T-helper 2 cell treated with Interferon-gamma antibody and Interleukin-4, amounts not matched to agents 100 ng/mL and 5 ng/mL, for 36 hours (primary cell): ENCODE data around the gene PROSER3. TPM values are rescaled to one million over a fixed set of nuclear protein-coding genes. Genes with fewer than 3 reads are reported as not detected.

Experiments
- intact Hi-C: fragments of 100-400 bp; cut with micrococcal nuclease; formaldehyde crosslinking; loops from one replicate; pipeline ENCODE4 v1.15.1; 2023
- total RNA-seq: library from RNA; stranded (reverse); gene quantifications from 2 replicates; pipeline ENCODE4 v1.2.3, GENCODE V29; 2022

Gene PROSER3
- total RNA-seq, 1 donor from 2014 or later = 51.1 TPM

- intact Hi-C loops = loop anchor here (1.0 to 2.0 kb wide), 5 partner anchors 17 to 280 kb away; partner anchors contain the start of genes APLP1, HSPB6, PSENEN and THAP8
Observed at GRCh38 chr19:35774274-35775045, 16.5 kb downstream of the PROSER3 start.

DNA sequence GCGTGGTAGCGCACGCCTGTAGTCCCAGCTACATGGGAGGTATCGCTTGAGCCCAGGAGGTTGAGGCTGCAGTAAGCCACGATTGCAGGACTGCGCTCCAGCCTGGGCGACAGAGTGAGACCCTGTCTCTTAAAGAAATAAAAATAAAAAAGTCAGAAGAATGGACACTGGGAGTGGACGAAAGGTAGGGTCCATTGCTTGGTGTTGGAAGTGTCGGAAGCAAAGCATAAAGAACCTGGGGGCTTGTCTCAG is 17.0 kb downstream of the PROSER3 start:
- intact Hi-C loops = loop anchor here (1.0 to 2.0 kb wide), 5 partner anchors 18 to 279 kb away; partner anchors contain the start of genes APLP1, HSPB6, PSENEN and THAP8

DNA sequence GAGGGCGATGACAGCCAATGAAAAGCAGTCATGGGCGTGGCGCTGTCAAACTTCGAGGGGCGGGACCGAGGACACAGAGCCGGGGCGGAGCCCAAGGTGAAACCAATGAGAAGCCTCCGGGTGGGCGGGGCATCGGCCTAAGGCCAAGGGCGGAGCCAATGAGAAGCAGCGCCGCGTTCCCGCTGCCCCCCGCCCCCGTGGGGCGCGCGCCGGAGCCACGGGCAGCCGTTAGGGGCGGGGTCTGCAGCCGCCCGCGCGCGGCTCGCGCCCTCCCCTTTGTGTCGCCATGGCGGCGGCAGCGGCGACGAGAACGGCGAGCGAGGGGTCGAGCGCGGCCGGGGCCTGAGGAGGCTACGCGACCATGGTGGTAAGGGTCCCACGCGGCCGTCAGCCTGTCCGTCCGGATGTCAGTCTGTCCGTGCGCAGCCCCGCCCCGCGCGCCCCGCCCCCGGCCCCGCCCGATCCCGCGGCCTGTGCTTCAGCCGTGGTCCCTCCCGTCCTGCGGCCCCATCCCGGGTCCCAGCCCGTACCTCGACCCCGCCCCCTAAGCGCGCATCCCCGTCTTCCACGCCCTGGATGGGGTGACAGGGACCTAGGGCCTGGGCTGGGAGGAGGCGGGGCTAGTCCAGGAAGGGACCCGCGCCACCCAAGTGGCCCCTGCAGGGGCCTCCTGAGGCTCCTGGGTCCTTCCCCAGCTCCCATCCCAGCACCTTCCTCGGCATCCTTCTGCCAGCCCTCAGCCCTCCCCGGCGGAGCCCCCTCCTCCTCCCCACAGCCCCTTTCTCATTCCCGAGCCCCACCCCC is 17.5 kb downstream of the PROSER3 start, which contains the start of gene ARHGAP33:
Gene ARHGAP33 (plus strand): TSS at position 267 of the 804 bp plus-strand sequence. CDS start 95 bp downstream, at position 362.
- intact Hi-C loops = loop anchor here (1.0 to 2.0 kb wide), 5 partner anchors 18 to 279 kb away; partner anchors contain the start of genes APLP1, HSPB6, PSENEN and THAP8

- intact Hi-C loops = no loop called here
Observed at GRCh38 chr19:35776102-35776788, 18.3 kb downstream of the PROSER3 start.

GRCh38 chr19:35777086-35777841 is 19.3 kb downstream of the PROSER3 start:
- intact Hi-C loops = no loop called here

DNA sequence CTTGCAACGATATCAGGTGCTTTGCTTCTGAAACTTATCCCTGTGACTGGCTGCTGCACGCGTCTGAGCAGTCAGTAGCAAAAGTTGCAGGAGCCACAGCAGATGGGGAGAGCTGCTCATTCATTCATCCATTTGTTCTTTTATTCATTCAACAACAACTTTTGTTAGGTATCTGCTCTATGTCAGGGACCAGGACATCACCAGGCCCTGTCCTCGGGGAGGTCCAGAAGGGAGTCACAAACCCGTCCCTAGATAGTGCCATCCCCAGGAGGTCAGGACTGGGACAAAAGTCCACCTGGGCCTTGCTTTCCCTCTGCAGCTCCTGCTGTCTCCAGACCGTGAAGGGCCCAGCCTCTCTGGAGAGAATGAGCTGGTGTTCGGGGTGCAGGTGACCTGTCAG is 20.0 kb downstream of the PROSER3 start:
- intact Hi-C loops = no loop called here

DNA sequence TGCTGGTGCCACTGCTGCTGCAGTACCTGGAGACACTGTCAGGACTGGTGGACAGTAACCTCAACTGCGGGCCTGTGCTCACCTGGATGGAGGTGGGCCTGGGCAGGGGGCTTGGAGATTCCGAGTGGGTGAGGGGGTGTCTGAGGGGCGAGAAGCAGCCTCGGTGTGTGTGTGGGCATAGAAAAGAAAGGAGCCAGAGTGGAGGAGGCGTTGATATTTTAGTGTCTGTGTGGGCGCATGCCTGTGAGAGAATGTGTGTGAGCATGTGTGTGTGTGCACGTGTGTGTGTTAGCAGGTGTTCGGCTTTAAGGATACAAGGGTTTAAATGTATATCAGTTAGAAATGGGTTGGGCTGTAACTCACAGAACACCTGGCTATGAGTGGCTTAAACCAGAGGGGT is 21.1 kb downstream of the PROSER3 start:
- intact Hi-C loops = no loop called here

GRCh38 chr19:35780058-35780457 is 22.1 kb downstream of the PROSER3 start:
- intact Hi-C loops = no loop called here

DNA sequence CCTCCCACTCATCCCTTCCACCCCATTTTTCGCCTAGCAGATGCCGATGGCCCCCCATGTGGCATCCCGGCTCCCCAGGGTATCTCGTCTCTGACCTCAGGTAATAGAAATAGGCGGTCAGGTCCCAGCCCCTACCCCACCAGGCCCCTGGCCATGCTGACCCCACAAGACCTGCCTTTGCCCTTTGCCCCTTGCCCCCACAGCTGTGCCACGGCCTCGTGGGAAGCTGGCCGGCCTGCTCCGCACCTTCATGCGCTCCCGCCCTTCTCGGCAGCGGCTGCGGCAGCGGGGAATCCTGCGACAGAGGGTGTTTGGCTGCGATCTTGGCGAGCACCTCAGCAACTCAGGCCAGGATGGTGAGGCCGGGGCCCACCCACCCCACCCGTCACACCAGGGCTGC is 22.7 kb downstream of the PROSER3 start:
- intact Hi-C loops = no loop called here

GRCh38 chr19:35781650-35782049 is 23.7 kb downstream of the PROSER3 start:
- intact Hi-C loops = no loop called here

DNA sequence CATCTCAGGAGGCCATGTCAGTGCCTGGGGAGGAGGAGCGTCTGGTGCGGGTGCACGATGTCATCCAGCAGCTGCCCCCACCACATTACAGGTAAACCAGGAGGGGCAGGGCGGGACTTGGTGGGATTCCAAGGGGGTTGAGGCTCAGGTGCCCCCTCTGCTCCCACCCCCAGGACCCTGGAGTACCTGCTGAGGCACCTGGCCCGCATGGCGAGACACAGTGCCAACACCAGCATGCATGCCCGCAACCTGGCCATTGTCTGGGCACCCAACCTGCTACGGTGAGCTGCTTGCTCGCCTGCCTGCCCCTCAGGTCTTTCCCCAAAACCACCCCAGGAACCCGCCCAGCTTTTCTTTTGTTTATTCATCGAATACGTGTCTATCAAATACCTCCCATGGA is 24.6 kb downstream of the PROSER3 start:
- intact Hi-C loops = no loop called here

- intact Hi-C loops = no loop called here
Observed at GRCh38 chr19:35783469-35784434, 25.8 kb downstream of the PROSER3 start.

DNA sequence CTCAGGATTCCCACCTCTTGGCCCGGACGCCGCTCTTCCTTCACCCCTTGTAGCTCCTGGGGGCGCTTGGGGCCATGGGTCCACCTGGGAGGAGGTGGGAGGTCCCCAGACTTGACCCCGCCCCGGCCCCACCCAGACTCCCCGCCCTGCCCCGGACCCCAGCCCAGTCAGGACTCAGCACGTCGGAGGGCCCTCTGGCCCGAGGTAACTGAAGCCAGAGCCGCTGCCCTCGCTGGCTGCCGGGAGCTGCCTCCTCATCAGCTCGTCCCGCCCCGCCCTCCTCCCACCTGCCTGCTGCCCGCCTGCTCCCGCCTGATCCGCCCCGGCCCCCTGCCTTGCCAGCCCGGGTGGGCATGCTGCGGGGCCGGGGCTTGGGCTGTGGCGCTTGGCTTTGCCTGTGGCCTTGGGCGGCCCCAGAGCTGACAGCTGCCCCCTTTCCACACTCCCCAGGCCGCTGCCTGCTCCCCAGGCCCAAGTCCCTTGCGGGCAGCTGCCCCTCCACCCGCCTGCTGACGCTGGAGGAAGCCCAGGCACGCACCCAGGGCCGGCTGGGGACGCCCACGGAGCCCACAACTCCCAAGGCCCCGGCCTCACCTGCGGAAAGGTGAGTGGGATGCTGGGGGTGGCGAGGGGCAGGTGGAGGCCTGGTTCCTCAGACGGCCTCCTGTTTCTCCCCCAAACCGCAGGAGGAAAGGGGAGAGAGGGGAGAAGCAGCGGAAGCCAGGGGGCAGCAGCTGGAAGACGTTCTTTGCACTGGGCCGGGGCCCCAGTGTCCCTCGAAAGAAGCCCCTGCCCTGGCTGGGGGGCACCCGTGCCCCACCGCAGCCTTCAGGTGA is 26.7 kb downstream of the PROSER3 start:
- intact Hi-C loops = no loop called here

GRCh38 chr19:35785339-35785627 is 27.3 kb downstream of the PROSER3 start:
- intact Hi-C loops = no loop called here

DNA sequence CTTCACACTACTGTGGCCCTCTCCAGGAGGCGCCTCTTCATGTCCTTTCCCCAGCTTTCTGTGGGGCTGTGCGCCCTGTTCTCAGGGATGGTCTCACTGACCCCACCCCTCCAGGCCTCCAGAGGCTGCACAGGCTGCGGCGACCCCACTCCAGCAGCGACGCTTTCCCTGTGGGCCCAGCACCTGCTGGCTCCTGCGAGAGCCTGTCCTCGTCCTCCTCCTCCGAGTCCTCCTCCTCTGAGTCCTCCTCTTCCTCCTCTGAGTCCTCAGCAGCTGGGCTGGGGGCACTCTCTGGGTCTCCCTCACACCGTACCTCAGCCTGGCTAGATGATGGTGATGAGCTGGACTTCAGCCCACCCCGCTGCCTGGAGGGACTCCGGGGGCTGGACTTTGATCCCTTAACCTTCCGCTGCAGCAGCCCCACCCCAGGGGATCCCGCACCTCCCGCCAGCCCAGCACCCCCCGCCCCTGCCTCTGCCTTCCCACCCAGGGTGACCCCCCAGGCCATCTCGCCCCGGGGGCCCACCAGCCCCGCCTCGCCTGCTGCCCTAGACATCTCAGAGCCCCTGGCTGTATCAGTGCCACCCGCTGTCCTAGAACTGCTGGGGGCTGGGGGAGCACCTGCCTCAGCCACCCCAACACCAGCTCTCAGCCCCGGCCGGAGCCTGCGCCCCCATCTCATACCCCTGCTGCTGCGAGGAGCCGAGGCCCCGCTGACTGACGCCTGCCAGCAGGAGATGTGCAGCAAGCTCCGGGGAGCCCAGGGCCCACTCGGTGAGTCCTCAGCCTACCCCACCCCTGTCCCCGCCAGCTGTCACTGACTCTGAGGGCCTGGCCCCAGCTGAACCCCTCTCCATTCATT is 28.6 kb downstream of the PROSER3 start:
- intact Hi-C loops = no loop called here

DNA sequence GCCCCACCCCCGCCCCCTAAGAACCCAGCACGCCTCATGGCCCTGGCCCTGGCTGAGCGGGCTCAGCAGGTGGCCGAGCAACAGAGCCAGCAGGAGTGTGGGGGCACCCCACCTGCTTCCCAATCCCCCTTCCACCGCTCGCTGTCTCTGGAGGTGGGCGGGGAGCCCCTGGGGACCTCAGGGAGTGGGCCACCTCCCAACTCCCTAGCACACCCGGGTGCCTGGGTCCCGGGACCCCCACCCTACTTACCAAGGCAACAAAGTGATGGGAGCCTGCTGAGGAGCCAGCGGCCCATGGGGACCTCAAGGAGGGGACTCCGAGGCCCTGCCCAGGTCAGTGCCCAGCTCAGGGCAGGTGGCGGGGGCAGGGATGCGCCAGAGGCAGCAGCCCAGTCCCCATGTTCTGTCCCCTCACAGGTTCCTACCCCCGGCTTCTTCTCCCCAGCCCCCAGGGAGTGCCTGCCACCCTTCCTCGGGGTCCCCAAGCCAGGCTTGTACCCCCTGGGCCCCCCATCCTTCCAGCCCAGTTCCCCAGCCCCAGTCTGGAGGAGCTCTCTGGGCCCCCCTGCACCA is 29.3 kb downstream of the PROSER3 start:
- intact Hi-C loops = no loop called here

DNA sequence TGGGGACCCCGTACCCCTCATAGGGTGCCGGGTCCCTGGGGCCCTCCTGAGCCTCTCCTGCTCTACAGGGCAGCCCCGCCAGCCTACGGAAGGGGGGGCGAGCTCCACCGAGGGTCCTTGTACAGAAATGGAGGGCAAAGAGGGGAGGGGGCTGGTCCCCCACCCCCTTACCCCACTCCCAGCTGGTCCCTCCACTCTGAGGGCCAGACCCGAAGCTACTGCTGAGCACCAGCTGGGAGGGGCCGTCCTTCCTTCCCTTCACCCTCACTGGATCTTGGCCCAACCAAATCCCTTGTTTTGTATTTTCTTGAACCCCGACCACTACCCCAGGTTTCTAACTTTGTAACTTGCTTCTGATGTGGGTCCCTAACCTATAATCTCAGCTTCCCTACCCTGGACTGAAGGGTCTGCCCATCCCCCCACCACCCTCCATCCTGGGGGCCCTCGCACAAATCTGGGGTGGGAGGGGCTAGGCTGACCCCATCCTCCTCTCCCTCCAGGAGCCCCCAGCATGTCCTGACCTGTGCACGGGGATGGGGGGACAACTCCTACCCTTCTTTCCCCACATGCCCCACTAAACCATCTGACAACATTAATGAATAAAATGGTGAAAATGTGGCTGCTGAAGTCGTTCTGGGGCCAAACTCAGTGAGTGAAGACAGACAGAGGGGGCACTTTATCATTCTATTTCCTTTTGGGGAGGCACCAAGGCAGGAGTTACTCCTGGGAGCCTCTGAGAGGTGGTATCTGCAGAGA is 30.4 kb downstream of the PROSER3 start:
- intact Hi-C loops = no loop called here
